ENCODE data around the gene HOXA2. TPM values are rescaled to one million over a fixed set of nuclear protein-coding genes. Genes with fewer than 3 reads are reported as not detected.

HOXA2 gene
- total and polyA plus RNA-seq, 2 of the 8 experiments (the other 6 are each of a cell fraction or from before 2014, with no cell fraction given): not detected

- TF ChIP-seq EZH2 (IDR thresholded peaks at IDR 0.05; ENCODE audit: low read depth, low read length, severe bottlenecking): no peak
- TF ChIP-seq EP300 (IDR thresholded peaks at IDR 0.05; ENCODE audit: borderline replicate concordance in 1 of 2, low read depth in 2 of 2, low read length in 2 of 2): no peak
- no peak for TF ChIP-seq KDM5A (IDR thresholded peaks at IDR 0.05; ENCODE audit: low read length)
- no peak for TF ChIP-seq BRCA1 (IDR thresholded peaks at IDR 0.05; ENCODE audit: low read depth, low read length)
- 0 out of 2 replicates have a peak, but pooled peaks have one; percentile 10 for TF ChIP-seq KDM1A (IDR thresholded peaks at IDR 0.05; ENCODE audit: borderline replicate concordance, low read length)
- TF ChIP-seq TAF7 (optimal IDR thresholded peaks at IDR 0.05; ENCODE audit: borderline replicate concordance, low read depth, low read length): no peak
- TF ChIP-seq TCF12 (IDR thresholded peaks at IDR 0.05; ENCODE audit: low read depth, low read length): no peak
- TF ChIP-seq CHD1 (IDR thresholded peaks at IDR 0.05; ENCODE audit: low read depth, low read length): no peak
These were observed 6.4 kb downstream of the HOXA2 start, which contains the start of gene HOXA1 (continued) for GRCh38 chr7:27095897-27096767.
